ENCODE measurements around the gene CCDC102A. TPM values are rescaled to one million over a fixed set of nuclear protein-coding genes. Genes with fewer than 3 reads are reported as not detected.

The CCDC102A gene
- total and polyA plus RNA-seq, 10 of the 15 experiments (the other 5 are each of a cell fraction or from before 2014, with no cell fraction given): 0.03 to 5.9 (median 2.4) TPM

GRCh38 chr16:57544124-57544653 lies 7.8 kb upstream of the CCDC102A start (continued):
- TF ChIP-seq ZBTB33 (IDR thresholded peaks at IDR 0.05) (no peak), CEBPZ (IDR thresholded peaks at IDR 0.05; ENCODE audit: low read depth, low read length) (0 out of 2 replicates have a peak, but pooled peaks have one; percentile 30), IKZF2 (IDR thresholded peaks at IDR 0.05) (peak; percentile 100), FOXM1 (IDR thresholded peaks at IDR 0.05; ENCODE audit: low read depth, low read length) (no peak), SMAD5 (IDR thresholded peaks at IDR 0.05; ENCODE audit: low read depth) (peak; percentile 86; the same call in 1 of the 2 replicates), SUZ12 (IDR thresholded peaks at IDR 0.05; ENCODE audit: unreplicated experiment) (no peak), ZNF622 (IDR thresholded peaks at IDR 0.05) (no peak), NFYB (IDR thresholded peaks at IDR 0.05; ENCODE audit: insufficient read depth, low read depth, low read length) (no peak), YBX1 (IDR thresholded peaks at IDR 0.05) (no peak), E4F1 (IDR thresholded peaks at IDR 0.05; ENCODE audit: borderline replicate concordance, partially characterized antibody) (no peak), NR2C1 (IDR thresholded peaks at IDR 0.05) (peak; percentile 43), RCOR1 (conservative IDR thresholded peaks at IDR 0.05; ENCODE audit: low read depth, low read length) (peak; percentile 98), NBN (IDR thresholded peaks at IDR 0.05) (peak; percentile 99), MTA3 (IDR thresholded peaks at IDR 0.05; ENCODE audit: borderline replicate concordance, low read length) (no peak), STAT3 (IDR thresholded peaks at IDR 0.05; ENCODE audit: low read depth, low read length) (peak; percentile 99), SUPT20H (IDR thresholded peaks at IDR 0.05; ENCODE audit: borderline replicate concordance, control insufficient read depth, low read depth, low read length) (no peak), BMI1 (IDR thresholded peaks at IDR 0.05; ENCODE audit: borderline replicate concordance) (peak; percentile 89), PBX3 (IDR thresholded peaks at IDR 0.05; ENCODE audit: insufficient replicate concordance, low read depth, low read length) (peak; percentile 29)

Measured in GM12878 (cell line).